ENCODE data around the gene CCL4. TPM values are rescaled to one million over a fixed set of nuclear protein-coding genes. Genes with fewer than 3 reads are reported as not detected.

The CCL4 gene
- total RNA-seq, 2 experiments from 2014 or later = 2,428 to 2,431 TPM

DNA sequence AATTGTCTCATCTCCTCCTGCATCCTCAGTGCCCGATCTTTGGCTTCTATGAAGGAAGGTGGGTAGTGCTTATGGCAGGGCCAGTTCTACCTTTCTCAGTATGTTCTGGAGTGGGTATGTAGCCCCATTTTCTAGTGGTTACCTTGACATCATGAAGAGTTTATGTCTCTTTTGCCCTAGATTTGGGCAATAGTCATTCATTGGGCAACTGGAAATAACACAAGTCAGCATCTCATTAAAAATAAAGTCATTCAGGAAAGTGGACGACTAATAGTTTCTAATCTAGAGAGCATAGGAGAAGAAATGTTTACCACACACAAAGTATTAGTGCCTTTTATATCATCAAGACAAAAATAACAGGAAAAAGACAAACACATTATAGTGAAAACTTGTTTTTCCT, 19.9 kb upstream of the CCL4 start:
- POLR2A ChIA-PET = interaction anchor here (1.8 kb wide), 1 partner anchor 10 kb away, joined by 10 read pairs; no protein-coding TSS in a partner anchor
- CTCF ChIA-PET = interaction anchor here (1.2 kb wide), 1 partner anchor 11 kb away, joined by 3 read pairs; no protein-coding TSS in a partner anchor

DNA sequence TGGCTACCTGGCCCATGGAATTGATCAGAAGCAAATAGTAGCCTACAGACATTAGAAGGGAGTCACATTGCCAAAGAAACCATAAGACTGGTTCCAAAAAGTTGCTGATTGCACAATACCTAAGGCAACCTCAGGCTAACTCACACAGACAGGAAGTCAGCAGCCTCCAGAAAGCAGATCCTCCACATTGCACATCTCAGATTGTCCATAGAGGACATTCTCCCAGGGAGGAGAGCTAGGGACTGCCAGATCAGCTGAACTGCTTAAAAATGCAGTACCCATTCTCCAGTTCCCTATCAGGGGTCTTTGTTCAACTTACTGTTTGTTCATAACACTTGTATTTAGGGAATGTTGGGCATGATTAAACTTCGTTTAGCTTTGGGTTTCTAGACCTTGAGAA, 17.9 kb upstream of the CCL4 start:
- POLR2A ChIA-PET = interaction anchor here (0.7 to 1.4 kb wide), 3 partner anchors 20 to 33 kb away, joined by 4 to 7 read pairs (median 4); no protein-coding TSS in a partner anchor

DNA sequence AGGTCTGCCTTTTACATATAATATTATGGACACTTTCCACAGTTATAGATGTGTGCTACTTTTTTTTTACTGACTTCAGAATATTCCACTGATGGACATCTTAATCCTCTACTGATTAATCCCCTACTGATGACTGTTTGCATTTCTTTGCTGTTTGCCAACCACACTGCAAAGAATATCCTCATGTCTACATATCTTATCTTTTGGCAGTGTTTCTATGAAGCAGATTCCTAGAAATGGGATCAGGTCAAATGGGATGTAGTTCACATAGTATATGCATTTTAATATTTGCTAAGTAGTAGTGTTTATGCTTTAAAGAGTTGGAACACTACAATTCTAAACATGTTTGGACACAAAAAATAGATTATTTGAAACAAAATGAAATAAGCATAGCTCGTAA, 16.8 kb upstream of the CCL4 start:
- POLR2A ChIA-PET = interaction anchor here (0.6 to 1.4 kb wide), 5 partner anchors 17 to 238 kb away, joined by 3 to 7 read pairs (median 3); partner anchors contain the start of gene CCL4
- CTCF ChIA-PET = interaction anchor here (1.3 to 1.9 kb wide), 2 partner anchors 13 to 62 kb away, joined by 4 read pairs; no protein-coding TSS in a partner anchor

More for the DNA sequence above, 17.9 kb upstream of the CCL4 start:
- CTCF ChIA-PET = interaction anchor here (0.7 to 1.9 kb wide), 4 partner anchors 12 to 116 kb away, joined by 3 to 4 read pairs (median 4); no protein-coding TSS in a partner anchor

DNA sequence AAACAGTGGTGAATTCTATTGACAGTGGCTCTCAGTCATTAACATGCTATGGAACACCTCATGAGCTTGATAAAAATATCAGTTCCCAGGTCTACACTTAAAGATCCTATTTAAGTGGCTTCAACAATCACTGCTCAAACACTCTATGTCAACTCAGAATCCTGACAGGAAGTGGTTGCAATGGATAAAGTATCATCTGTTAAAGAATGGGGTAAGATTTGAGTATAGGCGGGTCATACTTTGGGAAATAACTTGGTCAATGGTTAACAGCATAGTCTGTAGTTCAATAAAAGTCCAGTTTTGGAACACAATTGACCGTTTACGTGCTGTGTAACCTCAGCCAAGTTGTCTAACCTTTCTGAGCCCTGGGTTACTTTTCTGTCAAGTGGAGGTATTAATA, 16.2 kb upstream of the CCL4 start:
- CTCF ChIA-PET = interaction anchor here (1.9 kb wide), 1 partner anchor 13 kb away, joined by 4 read pairs; no protein-coding TSS in a partner anchor
- POLR2A ChIA-PET = interaction anchor here (0.6 to 1.5 kb wide), 5 partner anchors 17 to 238 kb away, joined by 3 to 8 read pairs (median 3); partner anchors contain the start of gene CCL4

DNA sequence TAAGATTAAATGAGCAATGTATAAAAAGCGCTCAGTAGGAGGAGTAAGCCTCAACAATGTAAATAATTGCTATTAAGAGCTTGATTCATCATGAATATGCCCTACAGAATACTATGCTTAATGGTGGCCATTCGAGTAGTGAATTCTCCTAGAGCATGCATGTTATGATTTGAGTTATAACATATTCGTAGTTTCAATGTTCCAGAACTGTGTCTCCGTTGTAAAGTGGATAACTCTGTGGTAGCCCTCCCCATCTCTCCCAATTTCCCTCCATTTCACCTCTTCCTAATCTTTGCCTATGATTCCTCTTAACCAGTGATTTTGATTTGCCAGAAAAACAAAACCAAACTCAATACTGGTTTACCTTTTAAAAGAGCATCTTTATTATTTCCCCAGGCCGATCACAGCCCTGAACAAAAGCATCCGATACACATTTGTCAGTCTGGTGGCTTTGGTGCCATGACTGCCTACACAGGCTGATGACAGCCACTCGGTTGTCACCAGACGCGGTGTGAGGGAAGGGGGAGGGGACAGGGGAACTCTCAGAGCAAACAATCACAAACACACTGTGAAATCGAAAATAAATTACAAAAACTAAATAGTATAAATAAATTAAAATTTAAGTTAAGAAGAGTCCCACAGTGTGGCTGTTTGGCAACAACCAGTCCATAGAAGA, 15.6 kb upstream of the CCL4 start:
- POLR2A ChIA-PET = interaction anchor here (0.7 to 4.7 kb wide), 6 partner anchors 15 to 209 kb away, joined by 3 to 80 read pairs (median 6); partner anchors contain the start of gene CCL4
- CTCF ChIA-PET = interaction anchor here (4.4 to 4.6 kb wide), 2 partner anchors 13 to 16 kb away, joined by 18 to 22 read pairs; no protein-coding TSS in a partner anchor

DNA sequence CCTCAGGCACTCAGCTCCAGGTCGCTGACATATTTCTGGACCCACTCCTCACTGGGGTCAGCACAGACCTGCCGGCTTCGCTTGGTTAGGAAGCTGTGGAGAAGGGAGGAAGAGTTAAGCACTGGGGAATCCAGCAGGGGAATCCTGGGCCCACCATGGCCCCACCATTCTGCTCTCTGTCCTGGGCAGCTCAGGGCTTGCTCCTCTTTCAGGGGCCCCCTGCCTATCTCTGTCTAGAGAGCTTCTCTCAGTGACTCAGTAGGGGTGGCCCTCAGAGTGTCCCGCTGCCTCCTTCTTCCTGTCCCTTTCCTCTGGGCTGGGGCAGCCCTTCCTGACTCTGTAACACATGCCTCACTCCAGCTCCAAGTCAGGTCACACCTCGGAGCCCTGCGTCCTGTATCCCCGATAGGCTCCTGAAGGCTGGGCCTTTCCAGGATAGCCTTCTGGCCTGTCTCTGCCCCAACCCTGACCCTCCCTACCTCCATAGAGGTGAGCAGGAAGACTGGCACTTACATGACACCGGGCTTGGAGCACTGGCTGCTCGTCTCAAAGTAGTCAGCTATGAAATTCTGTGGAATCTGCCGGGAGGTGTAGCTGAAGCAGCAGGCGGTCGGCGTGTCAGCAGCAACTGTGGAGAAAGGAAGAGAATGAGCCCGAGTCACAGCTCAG, 14.8 kb upstream of the CCL4 start:
- ChIA-PET CTCF (interaction anchor here (4.4 to 4.6 kb wide), 2 partner anchors 14 to 17 kb away, joined by 18 to 22 read pairs; no protein-coding TSS in a partner anchor), POLR2A (interaction anchor here (0.6 to 4.7 kb wide), 7 partner anchors 16 to 552 kb away, joined by 3 to 80 read pairs (median 8); partner anchors contain the start of gene CCL4)

DNA sequence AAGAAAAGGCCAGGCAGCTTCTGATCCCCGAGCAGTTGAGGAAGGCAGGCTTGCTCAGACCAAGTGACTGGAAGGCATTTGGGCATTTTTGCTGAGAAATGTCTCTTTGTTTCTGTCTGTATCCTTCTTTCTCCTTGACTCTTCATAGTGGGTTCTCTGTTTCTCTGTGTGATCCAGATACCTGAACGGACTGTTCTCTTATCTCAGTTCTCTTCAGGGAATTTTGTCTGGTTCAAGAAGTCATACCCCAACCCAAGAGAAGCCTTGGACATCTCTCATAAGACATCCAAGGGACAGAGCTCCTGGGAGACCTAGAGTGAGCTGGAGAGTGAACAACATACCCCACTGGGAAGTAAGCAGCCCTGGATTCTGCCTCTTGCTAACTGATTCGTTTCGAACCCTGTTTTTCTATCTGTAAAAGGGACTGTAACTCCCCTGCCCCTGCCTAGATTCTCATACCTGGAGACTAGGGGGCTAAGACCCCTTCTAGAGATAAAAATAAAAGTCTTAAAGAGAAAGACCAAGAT, 14.2 kb upstream of the CCL4 start:
- POLR2A ChIA-PET = interaction anchor here (0.8 to 4.7 kb wide), 7 partner anchors 16 to 197 kb away, joined by 3 to 80 read pairs (median 10); partner anchors contain the start of gene CCL4
- CTCF ChIA-PET = interaction anchor here (1.3 to 4.6 kb wide), 5 partner anchors 15 to 59 kb away, joined by 6 to 22 read pairs (median 18); no protein-coding TSS in a partner anchor

DNA sequence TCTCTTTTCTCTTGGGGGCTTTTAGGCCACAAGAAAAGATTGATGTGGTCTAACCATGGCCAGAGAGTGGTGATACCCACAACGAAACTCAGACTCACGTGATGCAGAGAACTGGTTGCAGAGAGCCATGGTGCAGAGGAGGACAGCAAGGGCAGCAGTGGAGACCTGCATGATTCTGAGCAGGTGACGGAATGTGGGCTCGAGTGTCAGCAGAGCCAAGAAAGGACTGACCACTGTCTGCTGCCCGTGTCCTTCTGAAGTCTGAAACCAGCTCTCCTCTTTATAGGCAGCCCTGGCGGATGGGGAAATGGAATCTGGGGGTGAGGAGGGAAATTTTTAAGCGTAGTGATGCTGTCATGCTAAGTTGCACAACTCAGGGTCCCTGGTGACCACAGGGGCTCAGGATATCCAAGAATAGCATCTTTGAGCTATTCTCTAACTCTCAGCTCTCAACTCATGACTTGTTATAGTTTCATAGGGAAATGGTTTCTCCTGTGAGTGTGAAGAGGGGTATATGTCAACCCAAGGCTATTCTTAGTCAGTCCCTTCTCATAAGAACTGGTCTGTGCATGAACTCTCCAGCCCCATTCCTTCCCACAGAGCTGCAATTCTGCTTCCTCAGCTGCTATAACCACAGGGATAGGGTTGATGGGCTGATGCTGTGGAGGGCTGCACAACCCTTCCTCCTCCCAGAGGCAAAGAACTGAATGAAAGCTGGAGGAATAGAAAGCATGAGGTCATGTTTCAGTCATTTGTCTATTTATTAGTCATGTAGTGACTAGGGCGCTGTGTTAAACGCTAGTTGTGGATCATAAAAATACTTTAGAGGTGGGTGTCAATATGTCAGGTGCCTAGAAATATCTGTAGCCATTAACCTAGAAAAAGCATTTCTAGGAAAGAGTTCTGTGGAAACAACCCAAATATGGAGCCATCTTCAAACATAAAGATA, 13.5 kb upstream of the CCL4 start, which contains the start of gene CCL3:
TSS of gene CCL3 (minus strand) at position 256 of the 949 bp plus-strand sequence. CDS start at position 171, 85 bp downstream.
- POLR2A ChIA-PET = interaction anchor here (0.6 to 4.7 kb wide), 16 partner anchors 8 to 224 kb away, joined by 3 to 80 read pairs (median 4); partner anchors contain the start of genes CCL4 and CCL5

DNA sequence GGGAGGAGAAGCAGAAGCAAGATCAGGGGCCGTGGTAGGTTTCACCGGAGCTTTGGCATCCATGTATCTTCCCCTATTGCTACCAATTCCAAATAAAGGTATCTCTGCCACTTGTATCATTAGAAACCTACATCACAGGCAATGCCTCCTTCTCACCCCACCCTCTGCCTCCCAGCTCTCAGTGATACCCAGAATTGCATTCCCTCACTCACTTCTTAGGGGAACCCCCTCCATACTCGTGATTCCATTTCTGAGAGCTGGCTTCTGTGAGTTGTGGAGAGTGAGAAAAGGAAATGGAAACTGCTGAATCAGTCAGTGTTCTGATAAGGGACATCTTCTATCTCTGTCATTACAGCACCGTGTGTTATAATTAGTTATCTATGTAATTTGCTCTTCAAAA, 11.4 kb upstream of the CCL4 start:
- CTCF ChIA-PET = interaction anchor here (3.3 to 4.6 kb wide), 3 partner anchors 17 to 26 kb away, joined by 18 to 22 read pairs (median 18); no protein-coding TSS in a partner anchor
- POLR2A ChIA-PET = interaction anchor here (0.6 to 4.7 kb wide), 6 partner anchors 9 to 197 kb away, joined by 3 to 80 read pairs (median 4); partner anchors contain the start of gene CCL4

More for the DNA sequence above, 13.5 kb upstream of the CCL4 start, which contains the start of gene CCL3:
- CTCF ChIA-PET = interaction anchor here (0.9 to 4.6 kb wide), 6 partner anchors 15 to 142 kb away, joined by 3 to 22 read pairs (median 12); no protein-coding TSS in a partner anchor

DNA sequence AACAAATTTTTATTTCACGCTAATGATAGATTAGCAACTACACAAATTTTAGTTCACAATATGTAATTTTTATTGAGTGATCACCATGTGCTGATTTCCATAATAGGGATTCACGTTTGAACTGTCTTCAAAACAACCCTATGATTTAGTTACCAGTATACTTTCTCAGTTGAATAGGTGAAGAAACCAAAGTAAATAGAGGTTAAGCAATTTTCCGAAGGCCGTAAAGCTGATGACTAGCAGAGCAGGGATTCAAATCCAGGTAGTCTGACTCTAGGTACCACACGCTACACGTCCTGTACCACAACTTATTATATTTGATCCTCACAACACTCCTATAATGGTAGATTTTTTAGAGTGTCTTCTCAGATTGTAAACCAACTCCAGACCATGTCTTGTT, 10.9 kb upstream of the CCL4 start:
- ChIA-PET CTCF (interaction anchor here (3.3 to 4.4 kb wide), 2 partner anchors 21 to 26 kb away, joined by 18 to 22 read pairs; no protein-coding TSS in a partner anchor), POLR2A (interaction anchor here (1.1 to 4.7 kb wide), 4 partner anchors 13 to 197 kb away, joined by 3 to 80 read pairs (median 4); partner anchors contain the start of gene CCL4)

DNA sequence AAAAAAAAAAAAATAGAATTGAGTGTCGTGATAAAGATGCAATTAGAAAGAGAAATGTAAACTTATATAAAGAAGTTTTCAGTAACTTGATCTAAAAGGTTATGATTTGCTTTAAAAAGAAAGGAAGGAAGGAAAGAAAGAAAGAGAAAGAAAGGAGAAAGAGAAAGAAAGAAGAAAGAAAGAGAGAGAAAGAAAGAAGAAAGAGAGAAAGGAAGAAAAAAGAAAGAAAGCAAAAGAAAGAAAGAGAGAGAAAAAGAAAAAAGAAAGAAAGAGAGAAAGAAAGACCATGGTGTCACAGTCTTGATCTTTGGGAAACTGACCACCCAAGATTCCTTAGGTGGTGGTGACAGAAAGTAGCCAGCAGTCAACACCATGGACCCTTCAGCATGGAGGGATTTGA, 9.4 kb upstream of the CCL4 start:
- POLR2A ChIA-PET = no interaction called here
- CTCF ChIA-PET = no interaction called here

DNA sequence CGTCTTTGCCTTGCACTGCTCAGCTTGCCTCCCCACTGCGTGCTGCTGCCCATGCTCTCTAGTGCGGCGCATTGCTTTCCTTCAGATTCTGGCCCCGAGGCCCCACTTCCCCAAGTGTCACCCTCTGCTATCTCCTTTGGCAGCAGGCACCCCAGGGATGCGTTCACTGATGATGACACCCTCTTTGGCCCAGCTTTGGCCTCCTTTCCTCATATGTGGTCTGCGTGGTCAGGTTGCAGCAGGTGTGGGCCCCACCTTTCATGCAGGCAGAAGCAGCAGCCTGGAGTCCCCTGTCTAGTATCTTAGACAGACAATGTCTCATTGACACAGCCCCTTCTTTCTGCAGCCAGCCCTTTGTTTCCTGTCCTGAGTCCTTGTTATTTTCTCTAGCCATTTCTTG, 8.9 kb upstream of the CCL4 start:
- CTCF ChIA-PET = no interaction called here
- POLR2A ChIA-PET = no interaction called here

DNA sequence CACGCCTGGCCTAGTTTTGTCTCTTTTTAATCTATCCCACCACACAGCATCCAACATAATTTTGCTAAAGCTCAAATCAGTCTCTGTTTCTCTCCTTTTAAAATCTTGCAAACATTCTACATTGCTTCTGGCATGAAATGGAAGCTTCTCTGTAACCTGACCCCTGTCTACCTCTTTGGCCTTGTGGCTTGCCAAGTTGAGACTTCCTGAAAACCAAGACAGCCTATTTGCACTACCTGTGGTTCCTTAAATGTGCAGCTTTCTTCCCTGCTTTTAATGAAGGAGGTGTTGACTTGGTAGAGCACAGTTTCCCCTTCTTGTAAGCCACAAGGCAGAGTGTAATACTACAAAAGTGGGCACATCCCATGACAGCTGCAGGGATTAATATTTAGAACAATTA, 7.6 kb upstream of the CCL4 start:
- ChIA-PET CTCF (no interaction called here), POLR2A (no interaction called here)

DNA sequence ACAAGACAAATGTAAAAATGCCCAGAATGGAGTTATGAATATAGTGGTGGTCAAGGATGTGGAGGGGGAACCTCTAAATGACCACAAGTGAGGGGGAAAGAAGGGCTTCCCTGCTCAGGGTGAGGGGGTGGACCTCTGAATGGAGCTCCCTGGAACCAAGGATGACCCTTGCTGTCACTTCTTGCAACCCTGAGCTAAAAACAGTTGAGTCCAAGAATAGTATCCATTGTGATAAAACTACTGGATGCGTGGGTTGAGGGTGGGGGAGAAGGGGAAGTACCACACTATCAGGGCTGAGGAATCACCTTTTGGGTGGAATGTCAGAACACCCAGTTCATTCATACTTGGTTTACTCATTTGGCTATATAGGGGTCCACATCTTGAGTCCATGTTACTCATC, 4.6 kb upstream of the CCL4 start:
- ChIA-PET POLR2A (interaction anchor here (1.0 to 1.4 kb wide), 2 partner anchors 18 to 32 kb away, joined by 3 read pairs; no protein-coding TSS in a partner anchor), CTCF (interaction anchor here (1.8 kb wide), 1 partner anchor 130 kb away, joined by 3 read pairs; no protein-coding TSS in a partner anchor)

DNA sequence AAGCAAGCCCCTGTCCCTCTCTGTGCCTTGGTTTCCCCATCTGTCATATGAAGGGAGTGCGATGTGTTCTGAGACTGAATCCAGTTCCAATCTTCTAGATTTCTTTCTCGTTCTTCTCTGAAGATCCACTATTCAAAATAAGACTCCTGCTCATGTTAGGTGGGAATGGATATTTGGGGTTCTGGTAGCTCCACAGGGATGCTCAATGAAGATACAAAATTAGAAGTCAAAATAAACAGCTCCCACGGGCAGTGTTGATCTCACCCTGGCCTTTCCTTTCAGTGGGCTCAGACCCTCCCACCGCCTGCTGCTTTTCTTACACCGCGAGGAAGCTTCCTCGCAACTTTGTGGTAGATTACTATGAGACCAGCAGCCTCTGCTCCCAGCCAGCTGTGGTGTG, 619 bp downstream of the CCL4 start:
- POLR2A ChIA-PET = interaction anchor here (1.2 to 6.7 kb wide), 2 partner anchors 14 to 17 kb away, joined by 3 to 80 read pairs; partner anchors contain the start of gene CCL3
- CTCF ChIA-PET = interaction anchor here (2.2 to 2.4 kb wide), 2 partner anchors 13 to 31 kb away, joined by 7 to 8 read pairs; no protein-coding TSS in a partner anchor

DNA sequence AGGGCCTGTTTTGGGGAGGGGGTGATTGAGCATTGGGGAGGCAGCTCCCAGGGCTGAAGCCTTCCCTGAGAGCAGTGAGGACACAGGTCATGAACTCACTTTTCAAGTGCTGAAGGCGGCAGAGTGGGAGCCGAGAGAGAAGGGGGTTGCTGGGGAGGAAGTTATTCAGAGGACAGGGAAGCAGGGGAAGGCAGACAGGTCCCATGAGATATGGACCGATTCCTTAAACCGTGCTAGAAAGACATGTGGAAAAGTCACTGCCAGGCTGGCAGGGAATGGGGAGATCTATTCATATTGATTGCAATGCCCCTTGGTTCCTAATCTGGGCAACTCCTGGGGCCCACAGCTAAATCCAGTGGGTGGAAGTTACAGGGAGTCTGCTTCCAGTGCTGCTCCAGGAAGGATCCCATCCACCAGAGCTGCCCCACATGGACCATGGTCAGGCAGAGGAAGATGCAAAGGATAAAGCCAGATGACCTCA, 1.1 kb downstream of the CCL4 start:
- ChIA-PET POLR2A (interaction anchor here (0.7 to 6.7 kb wide), 4 partner anchors 14 to 19 kb away, joined by 3 to 80 read pairs (median 4); partner anchors contain the start of gene CCL3), CTCF (interaction anchor here (2.4 kb wide), 1 partner anchor 12 kb away, joined by 7 read pairs; no protein-coding TSS in a partner anchor)

Data from activated CD8-positive, alpha-beta memory T cell treated with anti-CD3 and anti-CD28 coated beads for 36 hours (primary cell).